ENCODE measurements around the gene YBX2. TPM values are rescaled to one million over a fixed set of nuclear protein-coding genes. Genes with fewer than 3 reads are reported as not detected.

The YBX2 gene
- total and polyA plus RNA-seq, 10 donors: 0.09 to 0.40 (median 0.16) TPM; not detected in 4

GRCh38 chr17:7332111-7332510, 37.7 kb upstream of the YBX2 start:
- H3K36me3 ChIP-seq: peaks cover 0 to 3% (median 0%) of the 10 kb centered on the region in 6 donors
- DNase-seq: no peak
- 31 to 48% (median 41%) methylated on average over 7 of the region's 7 CpGs for WGBS, 5 donors
- intact Hi-C loops (cut with DNase I; ENCODE audit: low total_unique reads): no loop called here
- H3K27me3 ChIP-seq (replicated peaks in 1 of 7): no peaks in the 10 kb centered on the region
- no peaks in the 10 kb centered on the region for H3K9me3 ChIP-seq
- TF ChIP-seq POLR2AphosphoS5 (IDR thresholded peaks at IDR 0.05): no peak
- TF ChIP-seq POLR2A (IDR thresholded peaks at IDR 0.05): no peak
- TF ChIP-seq CTCF (IDR thresholded peaks at IDR 0.05 in 8 of 11, conservative IDR thresholded peaks at IDR 0.05 in 3 of 11): no peak
- H3K4me1 ChIP-seq: peaks cover 6 to 91% (median 47%) of the 10 kb centered on the region in 6 donors
- no peak overlapping the region for H3K4me3 ChIP-seq
- peak overlapping the region in 6 of 8 donors; percentile 32 to 78 (median 66) for H3K27ac ChIP-seq

DNA sequence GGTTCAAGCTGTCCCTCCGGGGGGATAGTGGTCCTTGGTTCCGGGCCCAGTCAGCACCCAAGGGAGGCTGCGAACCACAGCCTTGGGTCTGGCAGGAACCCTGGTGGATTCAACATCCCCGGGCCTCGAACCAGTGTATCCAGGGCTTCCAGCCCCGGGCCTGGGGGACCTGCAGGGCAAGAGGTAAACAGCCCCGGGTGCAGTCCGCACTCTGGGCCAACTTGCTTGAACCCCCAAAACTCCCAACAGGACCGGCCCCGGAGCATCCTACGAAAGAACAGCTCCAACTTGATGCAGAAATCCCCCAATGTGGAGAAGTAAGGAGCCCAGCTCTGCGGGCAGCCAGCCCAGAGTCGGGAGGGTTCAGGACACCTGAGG, 36.2 kb upstream of the YBX2 start:
- peaks cover 6 to 80% (median 41%) of the 10 kb centered on the region in 6 donors for H3K4me1 ChIP-seq
- H3K27ac ChIP-seq: peak overlapping the region; percentile 89 to 95 (median 93)
- TF ChIP-seq CTCF (IDR thresholded peaks at IDR 0.05 in 8 of 11, conservative IDR thresholded peaks at IDR 0.05 in 3 of 11): no peak
- no peak for TF ChIP-seq POLR2A (IDR thresholded peaks at IDR 0.05)
- TF ChIP-seq POLR2AphosphoS5 (IDR thresholded peaks at IDR 0.05): no peak
- peak; percentile 85 for DNase-seq
- peaks cover 0 to 18% (median 9%) of the 10 kb centered on the region in 6 donors for H3K36me3 ChIP-seq
- H3K27me3 ChIP-seq (replicated peaks in 1 of 7): no peaks in the 10 kb centered on the region
- 61 to 94% (median 72%) methylated on average over 5 to 13 of the region's 13 CpGs for WGBS, 5 donors
- intact Hi-C loops (cut with DNase I; ENCODE audit: low total_unique reads): no loop called here
- H3K9me3 ChIP-seq: no peaks in the 10 kb centered on the region
- peak overlapping the region; percentile 77 to 95 (median 87) for H3K4me3 ChIP-seq

DNA sequence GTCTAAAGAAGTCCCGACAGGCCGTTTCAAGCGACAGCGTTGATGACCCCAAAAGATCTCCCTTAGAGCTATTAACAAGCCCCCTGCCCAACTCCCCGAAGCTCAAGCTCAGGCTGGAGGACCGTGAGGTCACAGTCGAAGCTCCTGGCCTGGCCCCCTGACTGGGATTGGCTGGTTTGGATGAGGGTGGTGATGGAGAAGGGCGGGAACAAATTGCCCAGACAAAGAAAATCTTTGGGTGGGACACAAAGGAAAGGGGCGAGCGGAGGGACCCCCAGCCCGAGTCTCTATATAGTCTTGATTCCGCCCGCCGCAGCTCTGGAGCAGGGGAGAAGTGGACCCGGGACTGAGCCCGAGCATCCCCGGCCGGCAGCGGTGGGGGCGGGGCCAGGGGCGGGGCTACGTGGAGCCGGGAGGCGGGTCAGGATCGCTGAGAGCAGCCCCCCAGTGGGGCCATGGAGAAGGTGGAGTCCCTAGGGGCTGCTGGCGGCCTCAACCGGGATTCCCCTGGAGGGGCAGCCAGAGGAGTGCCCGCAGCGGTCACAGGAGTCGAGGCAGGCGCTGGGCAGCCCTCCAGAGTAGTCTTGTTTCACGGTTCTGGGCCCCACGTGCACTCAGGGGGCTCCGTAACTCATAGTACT, 35.7 kb upstream of the YBX2 start:
- Histone ChIP-seq H3K36me3 (peaks cover 0 to 23% (median 12%) of the 10 kb centered on the region in 6 donors), H3K9me3 (no peaks in the 10 kb centered on the region), H3K4me1 (peaks cover 6 to 75% (median 37%) of the 10 kb centered on the region in 6 donors), H3K27me3 (replicated peaks in 1 of 7) (no peaks in the 10 kb centered on the region), H3K4me3 (peak overlapping the region; percentile 77 to 95 (median 87)), H3K27ac (peak overlapping the region; percentile 89 to 95 (median 93))
- peak; percentile 95 for DNase-seq
- intact Hi-C loops (cut with DNase I; ENCODE audit: low total_unique reads): no loop called here
- TF ChIP-seq POLR2A (IDR thresholded peaks at IDR 0.05) (no peak), CTCF (IDR thresholded peaks at IDR 0.05 in 8 of 11, conservative IDR thresholded peaks at IDR 0.05 in 3 of 11) (no peak), POLR2AphosphoS5 (IDR thresholded peaks at IDR 0.05) (no peak)
- 0 to 2% (median 1%) methylated on average over 2 to 34 of the region's 34 CpGs for WGBS, 5 donors

DNA sequence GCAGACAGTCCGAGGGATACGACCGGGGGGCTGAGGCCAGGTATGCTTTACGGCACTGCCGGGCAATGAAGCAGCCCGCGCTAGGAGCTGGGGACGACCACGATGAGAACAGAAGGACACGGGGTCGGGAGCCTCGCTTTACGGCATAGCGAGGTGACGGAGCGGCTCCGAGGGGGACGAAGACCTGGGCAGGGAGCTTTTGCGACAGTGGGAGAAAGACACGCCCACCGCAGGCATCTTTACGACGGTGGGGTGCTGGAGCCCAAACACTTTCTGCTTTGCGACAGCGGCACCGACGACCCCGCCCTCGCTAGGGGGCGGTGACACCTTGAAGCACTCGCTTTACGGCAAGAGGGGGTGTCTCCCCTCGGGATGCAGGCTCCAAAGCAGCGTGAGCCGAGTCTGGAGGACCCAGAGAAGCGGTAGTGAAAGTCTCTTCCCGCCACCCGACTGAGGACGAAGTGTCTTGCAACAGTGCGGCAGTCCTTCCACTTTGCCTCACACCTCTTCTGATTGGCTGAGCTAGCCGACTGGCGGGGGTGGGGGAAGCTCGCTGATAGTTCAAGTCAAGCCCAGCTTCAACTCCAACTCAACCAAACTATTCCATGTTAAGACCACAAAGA, 35.0 kb upstream of the YBX2 start:
- peaks cover 0 to 30% (median 17%) of the 10 kb centered on the region in 6 donors for H3K36me3 ChIP-seq
- no peaks in the 10 kb centered on the region for H3K9me3 ChIP-seq
- peak overlapping the region; percentile 89 to 95 (median 93) for H3K27ac ChIP-seq
- intact Hi-C loops (cut with DNase I; ENCODE audit: low total_unique reads): no loop called here
- H3K27me3 ChIP-seq (replicated peaks in 1 of 7): no peaks in the 10 kb centered on the region
- WGBS, 5 donors: 0 to 1% (median 1%) methylated on average over 25 to 43 of the region's 43 CpGs
- DNase-seq: peak; percentile 99
- peak overlapping the region; percentile 77 to 95 (median 87) for H3K4me3 ChIP-seq
- H3K4me1 ChIP-seq: peaks cover 6 to 73% (median 37%) of the 10 kb centered on the region in 6 donors
- peak; percentile 89 to 95 (median 94) for TF ChIP-seq POLR2AphosphoS5 (IDR thresholded peaks at IDR 0.05)
- peak in 2 of 3 donors; percentile 23 to 69 for TF ChIP-seq POLR2A (IDR thresholded peaks at IDR 0.05)
- peak in 4 of 11 experiments; percentile 5 to 50 (median 18) for TF ChIP-seq CTCF (IDR thresholded peaks at IDR 0.05 in 8 of 11, conservative IDR thresholded peaks at IDR 0.05 in 3 of 11)

Data from spleen (tissue), 11 donors.